K562 (cell line): Measurements from ENCODE around the gene SYCP2.

Experiments used
- CTCF ChIP-seq, 3 experiments: IDR thresholded peaks in 2 of 3; conservative IDR thresholded peaks in 1 of 3; 2 replicates each; pipeline ENCODE4 v1.5.1; 2011 to 2012; ENCODE audit warnings: low read length in 3 of 3, mild to moderate bottlenecking in 3 of 3, control low read depth in 2 of 3, improper control_type of control experiment in 1 of 3, inconsistent platforms in 1 of 3, low read depth in 1 of 3, mixed read lengths in 1 of 3, moderate library complexity in 1 of 3; ENCODE audit not compliant: insufficient read depth in 2 of 3
- EZH2 ChIP-seq: IDR thresholded peaks from 2 replicates; pipeline ENCODE4 v1.6.1; 2012; ENCODE audit warnings: low read depth, mild to moderate bottlenecking, inconsistent platforms, low read length, borderline replicate concordance
- FOXJ3 ChIP-seq: sonication (generic); formaldehyde crosslinking; IDR thresholded peaks from 2 replicates; pipeline ENCODE4 v1.4.0; 2020; ENCODE audit warnings: mild to moderate bottlenecking, missing genetic modification reagents
- FOXP1 ChIP-seq: sonication (generic); formaldehyde crosslinking; IDR thresholded peaks from 2 replicates; pipeline ENCODE4 v1.8.0; 2022; ENCODE audit warnings: mild to moderate bottlenecking, missing genetic modification reagents
- NRF1 ChIP-seq, 2 experiments: fragments of 450-650 bp; IDR thresholded peaks in 1 of 2; conservative IDR thresholded peaks in 1 of 2; 2 replicates each; pipeline ENCODE4 v1.6.1; 2014; ENCODE audit warnings: mild to moderate bottlenecking in 2 of 2
- ZBTB43 ChIP-seq: sonication (generic); formaldehyde crosslinking; IDR thresholded peaks from 2 replicates; pipeline ENCODE4 v1.8.0; 2023; ENCODE audit warnings: mild to moderate bottlenecking, missing genetic modification reagents
- ZNF232 ChIP-seq: sonication (generic); formaldehyde crosslinking; IDR thresholded peaks from 2 replicates; pipeline ENCODE4 v1.8.0; 2022; ENCODE audit warnings: mild to moderate bottlenecking, missing genetic modification reagents
- ZNF274 ChIP-seq: IDR thresholded peaks from 2 replicates; pipeline ENCODE4 v1.6.1; 2011; ENCODE audit warnings: low read depth, mild to moderate bottlenecking, low read length, moderate library complexity, borderline replicate concordance

GRCh38 chr20:59884494-59884893 is 48.9 kb downstream of the SYCP2 start:
- TF ChIP-seq ZNF274 (no peak), EZH2 (no peak), CTCF (IDR thresholded peaks at IDR 0.05 in 2 of 3, conservative IDR thresholded peaks at IDR 0.05 in 1 of 3; ENCODE audit: insufficient read depth in 2 of 3, low read depth in 1 of 3, low read length in 3 of 3) (no peak), NRF1 (conservative IDR thresholded peaks at IDR 0.05 in 1 of 2, IDR thresholded peaks at IDR 0.05 in 1 of 2) (no peak), FOXJ3 (CRISPR knock-in tag) (no peak), FOXP1 (no peak), ZBTB43 (no peak), ZNF232 (CRISPR knock-in tag) (no peak)
